ENCODE data around the gene SYPL1.

- TF ChIP-seq CTCF (conservative IDR thresholded peaks at IDR 0.05 in 1 of 2, IDR thresholded peaks at IDR 0.05 in 1 of 2; ENCODE audit: extremely low read depth in 1 of 2, insufficient read depth in 1 of 2, low read depth in 1 of 2, low read length in 2 of 2) = peak in 1 of 2 donors; percentile 11
- no peak for TF ChIP-seq EZH2 (IDR thresholded peaks at IDR 0.05; ENCODE audit: borderline replicate concordance, low read length)
Observed at GRCh38 chr7:106057962-106058927, 53.9 kb downstream of the SYPL1 start.
